Nephron progenitor cell (in vitro differentiated cells): ENCODE data around the gene CBX3.

ENCODE experiments used
- DNase-seq: peaks from one replicate; pipeline ENCODE4 v3.0.0; 2021
- H3K27ac Mint-ChIP-seq: 2 replicates; pipeline ENCODE4 v1.8.0; 2021; ENCODE audit warnings: mild to moderate bottlenecking, moderate library complexity, mixed read lengths
- H3K27me3 Mint-ChIP-seq: 2 replicates; pipeline ENCODE4 v1.8.0; 2021; ENCODE audit warnings: mild to moderate bottlenecking, low read depth, mixed read lengths; ENCODE audit not compliant: poor library complexity
- H3K36me3 Mint-ChIP-seq: 2 replicates; pipeline ENCODE4 v1.8.0; 2021; ENCODE audit warnings: low read depth, mixed read lengths
- H3K4me1 Mint-ChIP-seq: 2 replicates; pipeline ENCODE4 v1.8.0; 2021; ENCODE audit warnings: mixed read lengths
- H3K4me3 Mint-ChIP-seq: 2 replicates; pipeline ENCODE4 v1.8.0; 2021; ENCODE audit warnings: mild to moderate bottlenecking, moderate library complexity, mixed read lengths
- H3K9me3 Mint-ChIP-seq: 2 replicates; pipeline ENCODE4 v1.8.0; 2021; ENCODE audit warnings: mild to moderate bottlenecking, moderate library complexity, mixed read lengths
- TF ChIP-seq, protein P1 (sequence below): fragments of 200-600 bp; sonication (generic); IDR thresholded peaks from 2 replicates; pipeline ENCODE4 v1.5.0; 2021; ENCODE audit warnings: antibody characterized with exemption

CBX3 gene

DNA sequence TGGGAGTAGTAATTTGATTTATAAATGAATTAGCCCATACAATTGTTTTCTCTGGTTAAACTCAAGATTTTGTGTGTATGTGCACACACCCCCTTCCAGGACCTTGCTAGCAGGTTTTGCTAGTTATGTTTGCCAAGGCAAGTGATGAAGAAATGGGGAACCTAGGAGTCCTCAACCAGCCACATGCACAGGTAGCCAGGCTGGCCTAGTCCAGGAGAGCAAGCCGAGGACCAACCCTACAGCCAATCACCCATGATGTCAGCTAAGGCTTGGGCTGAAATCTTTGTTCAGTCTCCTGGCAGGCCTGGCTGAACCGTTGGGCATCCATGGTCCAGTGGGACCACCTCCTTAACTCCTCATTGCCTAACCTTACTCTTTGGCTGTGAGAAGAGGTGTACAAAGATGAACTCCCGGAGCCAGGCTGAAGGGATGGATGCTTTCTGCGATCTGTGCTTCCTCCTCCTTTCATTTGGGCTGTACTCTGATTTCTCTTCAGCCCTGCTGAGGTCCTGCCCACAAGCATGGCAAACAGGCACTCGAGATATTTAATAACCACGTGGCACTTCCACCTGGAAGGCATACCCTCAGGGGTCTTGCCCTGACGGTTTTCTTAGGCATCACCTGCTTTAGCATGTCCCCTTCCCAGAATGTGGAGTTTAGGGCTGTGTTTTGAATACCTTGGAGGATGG, 23.1 kb upstream of the CBX3 start:
- Mint-ChIP-seq H3K4me1 (peaks cover 17% of the 10 kb centered on the region), H3K27me3 (no peaks in the 10 kb centered on the region), H3K4me3 (no peak overlapping the region)

DNA sequence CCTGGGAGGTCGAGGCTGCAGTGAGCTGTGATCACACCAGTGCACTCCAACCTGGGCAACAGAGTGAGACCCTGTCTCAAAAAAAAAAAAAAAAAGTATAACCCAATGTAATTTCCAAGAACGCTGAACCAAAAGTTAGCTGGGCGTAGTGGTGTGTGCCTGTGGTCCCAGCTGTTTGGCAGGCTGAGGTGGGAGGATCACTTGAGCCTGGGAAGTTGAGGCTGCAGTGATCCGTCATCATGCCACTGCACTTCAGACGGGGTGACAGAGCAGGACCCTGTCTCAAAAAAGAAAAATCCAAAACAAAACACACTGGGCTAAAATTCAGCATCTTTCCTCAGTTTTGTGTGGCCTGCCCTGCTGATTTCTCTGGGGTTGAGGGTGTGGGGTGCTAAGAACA, 22.1 kb upstream of the CBX3 start:
- DNase-seq: no peak
- Mint-ChIP-seq H3K27me3 (no peaks in the 10 kb centered on the region), H3K9me3 (peaks cover 28% of the 10 kb centered on the region), H3K27ac (no peak overlapping the region), H3K36me3 (peaks cover 15% of the 10 kb centered on the region), H3K4me1 (peaks cover 17% of the 10 kb centered on the region), H3K4me3 (no peak overlapping the region)
- TF ChIP-seq, protein P1, sequence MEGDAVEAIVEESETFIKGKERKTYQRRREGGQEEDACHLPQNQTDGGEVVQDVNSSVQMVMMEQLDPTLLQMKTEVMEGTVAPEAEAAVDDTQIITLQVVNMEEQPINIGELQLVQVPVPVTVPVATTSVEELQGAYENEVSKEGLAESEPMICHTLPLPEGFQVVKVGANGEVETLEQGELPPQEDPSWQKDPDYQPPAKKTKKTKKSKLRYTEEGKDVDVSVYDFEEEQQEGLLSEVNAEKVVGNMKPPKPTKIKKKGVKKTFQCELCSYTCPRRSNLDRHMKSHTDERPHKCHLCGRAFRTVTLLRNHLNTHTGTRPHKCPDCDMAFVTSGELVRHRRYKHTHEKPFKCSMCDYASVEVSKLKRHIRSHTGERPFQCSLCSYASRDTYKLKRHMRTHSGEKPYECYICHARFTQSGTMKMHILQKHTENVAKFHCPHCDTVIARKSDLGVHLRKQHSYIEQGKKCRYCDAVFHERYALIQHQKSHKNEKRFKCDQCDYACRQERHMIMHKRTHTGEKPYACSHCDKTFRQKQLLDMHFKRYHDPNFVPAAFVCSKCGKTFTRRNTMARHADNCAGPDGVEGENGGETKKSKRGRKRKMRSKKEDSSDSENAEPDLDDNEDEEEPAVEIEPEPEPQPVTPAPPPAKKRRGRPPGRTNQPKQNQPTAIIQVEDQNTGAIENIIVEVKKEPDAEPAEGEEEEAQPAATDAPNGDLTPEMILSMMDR: no peak

More for the DNA sequence above, 23.1 kb upstream of the CBX3 start:
- Mint-ChIP-seq H3K27ac (no peak overlapping the region), H3K9me3 (peaks cover 34% of the 10 kb centered on the region), H3K36me3 (peaks cover 20% of the 10 kb centered on the region)
- TF ChIP-seq, protein P1: no peak
- no peak for DNase-seq

DNA sequence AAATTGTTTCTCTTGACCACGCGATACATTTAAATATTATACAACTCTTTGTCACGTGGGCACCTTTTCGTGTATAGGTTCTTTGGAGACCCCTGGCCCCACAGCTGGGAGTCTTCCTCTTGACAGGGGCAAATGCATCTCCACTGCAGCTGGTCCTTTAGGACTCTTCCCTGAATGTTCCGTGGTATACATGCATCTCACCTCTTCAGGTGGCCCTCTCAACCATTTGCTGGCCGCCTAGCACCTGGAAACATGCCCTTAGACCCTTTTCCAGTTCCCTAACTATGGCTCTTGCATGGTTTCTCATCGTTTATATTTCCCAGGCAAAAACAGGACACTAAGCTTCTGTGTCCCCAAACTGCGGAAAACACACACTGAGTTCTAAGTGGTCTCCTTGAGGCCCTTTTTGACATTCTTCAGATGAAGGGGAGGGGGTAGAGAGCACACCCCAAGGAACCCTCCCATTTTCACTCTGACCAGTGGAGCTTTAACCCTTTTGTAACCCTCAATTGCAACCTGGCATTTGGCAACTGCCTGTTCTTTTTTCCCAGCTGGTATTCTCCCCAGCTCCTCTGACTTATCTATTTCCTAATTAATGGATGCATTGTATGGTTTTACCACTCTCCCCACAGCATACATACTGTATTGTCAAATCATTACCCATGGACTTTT, 21.6 kb upstream of the CBX3 start:
- no peak for DNase-seq
- Mint-ChIP-seq H3K36me3 (peaks cover 12% of the 10 kb centered on the region), H3K9me3 (peaks cover 24% of the 10 kb centered on the region), H3K27me3 (no peaks in the 10 kb centered on the region), H3K27ac (peak overlapping the region; percentile 57), H3K4me1 (peaks cover 17% of the 10 kb centered on the region), H3K4me3 (no peak overlapping the region)
- TF ChIP-seq, protein P1: no peak

DNA sequence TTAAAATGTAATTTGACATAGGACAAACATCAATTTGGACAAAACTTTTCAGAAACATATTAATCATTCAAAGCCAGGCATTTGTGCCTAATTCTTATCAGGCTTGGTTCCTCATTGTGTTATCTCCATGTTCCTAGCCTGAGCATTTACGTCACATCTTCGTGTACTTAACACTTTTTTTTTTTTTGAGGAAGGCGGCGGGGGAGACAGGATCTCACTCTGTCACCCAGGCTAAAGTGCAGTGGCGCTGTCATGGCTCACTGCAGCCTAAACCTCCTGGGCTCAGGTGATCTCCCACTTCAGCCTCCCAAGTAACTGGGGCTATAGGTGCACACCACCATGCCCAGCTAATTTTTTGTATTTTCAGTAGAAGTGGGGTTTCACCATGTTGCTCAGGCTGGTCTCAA, 20.8 kb upstream of the CBX3 start:
- TF ChIP-seq, protein P1: no peak
- DNase-seq: no peak
- H3K9me3 Mint-ChIP-seq: peaks cover 20% of the 10 kb centered on the region
- no peaks in the 10 kb centered on the region for H3K27me3 Mint-ChIP-seq
- H3K4me1 Mint-ChIP-seq: peaks cover 17% of the 10 kb centered on the region
- no peak overlapping the region for H3K4me3 Mint-ChIP-seq
- H3K27ac Mint-ChIP-seq: no peak overlapping the region
- peaks cover 20% of the 10 kb centered on the region for H3K36me3 Mint-ChIP-seq

DNA sequence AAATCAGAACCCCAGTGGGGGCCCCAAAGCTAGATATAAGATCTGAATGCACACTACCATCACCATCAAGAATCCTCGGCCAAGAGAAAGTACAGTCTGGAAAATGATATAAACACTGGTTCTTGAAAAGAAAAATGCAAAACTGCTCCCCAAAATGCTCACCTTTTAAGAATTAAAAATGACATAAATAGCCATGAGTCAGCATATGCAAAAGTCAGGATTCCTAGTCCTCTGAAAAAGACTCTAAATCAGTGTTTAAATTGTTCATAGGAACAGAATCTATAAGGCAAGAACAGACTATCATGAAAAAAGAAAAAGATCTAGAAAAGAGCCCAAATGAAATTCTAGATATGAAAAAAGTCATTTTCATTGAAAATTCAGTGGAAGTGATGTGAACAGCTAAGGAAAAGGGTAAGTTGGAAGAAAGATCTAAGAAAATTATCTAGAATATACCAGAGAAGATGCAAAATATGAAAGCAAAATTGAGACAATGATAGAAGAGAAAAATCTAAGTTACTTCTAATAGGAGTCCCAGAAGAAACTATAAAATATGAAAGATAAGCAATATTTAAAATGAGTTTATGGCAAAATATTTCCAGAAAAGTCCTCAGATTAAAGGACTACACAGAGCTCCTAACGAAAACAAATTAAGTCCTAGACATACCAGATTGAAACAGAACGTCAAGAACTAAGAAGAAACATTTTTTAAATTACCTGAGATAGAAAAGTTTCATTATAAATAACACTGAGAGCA, 19.9 kb upstream of the CBX3 start:
- Mint-ChIP-seq H3K27ac (no peak overlapping the region), H3K9me3 (peaks cover 14% of the 10 kb centered on the region), H3K4me3 (no peak overlapping the region), H3K27me3 (no peaks in the 10 kb centered on the region), H3K4me1 (peaks cover 17% of the 10 kb centered on the region), H3K36me3 (peaks cover 20% of the 10 kb centered on the region)
- TF ChIP-seq, protein P1: no peak
- no peak for DNase-seq
